K562 (cell line): ENCODE measurements around the gene FBXO11. TPM values are rescaled to one million over a fixed set of nuclear protein-coding genes. Genes with fewer than 3 reads are reported as not detected.
A peak's percentile ranks its signal among the peaks of the same experiment; 100 is the strongest.

Experiments used
- AFF4 ChIP-seq: sonication (generic); formaldehyde crosslinking; IDR thresholded peaks from 2 replicates; pipeline ENCODE4 v1.8.0; 2023; ENCODE audit warnings: mild to moderate bottlenecking, missing genetic modification reagents
- CXXC5 ChIP-seq: fragments of 250-450 bp; sonication (Bioruptor Pico); IDR thresholded peaks from 2 replicates; pipeline ENCODE4 v1.8.0; 2022; ENCODE audit warnings: inconsistent platforms, mild to moderate bottlenecking, moderate library complexity
- DDX20 ChIP-seq: fragments of 450-650 bp; IDR thresholded peaks from 2 replicates; pipeline ENCODE4 v1.6.1; 2016; ENCODE audit warnings: missing genetic modification characterization, low read depth, mild to moderate bottlenecking, missing compliant biosample characterization, moderate library complexity
- EGR1 ChIP-seq: fragments of 450-650 bp; conservative IDR thresholded peaks from 2 replicates; pipeline ENCODE4 v1.6.1; 2017; ENCODE audit warnings: mild to moderate bottlenecking
- GTF2B ChIP-seq: IDR thresholded peaks from 2 replicates; pipeline ENCODE4 v1.6.1; 2011; ENCODE audit not compliant: insufficient read length; ENCODE audit errors: extremely low read depth
- HES1 ChIP-seq: fragments of 450-650 bp; IDR thresholded peaks from 2 replicates; pipeline ENCODE4 v1.6.1; 2016; ENCODE audit warnings: low read depth, mild to moderate bottlenecking, moderate library complexity
- HMBOX1 ChIP-seq: sonication (generic); IDR thresholded peaks from 2 replicates; pipeline ENCODE4 v1.6.1; 2016
- POLR2AphosphoS2 ChIP-seq: IDR thresholded peaks from 2 replicates; pipeline ENCODE4 v1.6.1; 2012; ENCODE audit warnings: low read length, improper control_type of control experiment
- POU5F1 ChIP-seq: fragments of 150-350 bp; IDR thresholded peaks from 2 replicates; pipeline ENCODE4 v1.6.1; 2014; ENCODE audit warnings: borderline replicate concordance, low read length, low read depth, mild to moderate bottlenecking; ENCODE audit not compliant: partially characterized antibody
- PREB ChIP-seq: sonication (generic); formaldehyde crosslinking; IDR thresholded peaks from 2 replicates; pipeline ENCODE4 v1.8.1; 2023; ENCODE audit warnings: mild to moderate bottlenecking, missing genetic modification reagents
- RFX1 ChIP-seq: fragments of 450-650 bp; IDR thresholded peaks from 2 replicates; pipeline ENCODE4 v1.6.1; 2016; ENCODE audit warnings: mild to moderate bottlenecking, moderate library complexity
- SMARCA5 ChIP-seq: fragments of 450-650 bp; IDR thresholded peaks from 2 replicates; pipeline ENCODE4 v1.6.1; 2016
- ZBTB17 ChIP-seq: fragments of 450-650 bp; formaldehyde crosslinking; IDR thresholded peaks from 2 replicates; pipeline ENCODE4 v1.4.0; 2020; ENCODE audit warnings: mild to moderate bottlenecking
- ZNF165 ChIP-seq: fragments of 250-450 bp; sonication (Bioruptor Pico); IDR thresholded peaks from 2 replicates; pipeline ENCODE4 v1.4.0; 2020; ENCODE audit warnings: borderline replicate concordance
- ZNF277 ChIP-seq: fragments of 250-450 bp; sonication (Bioruptor Pico); IDR thresholded peaks from 2 replicates; pipeline ENCODE4 v1.8.0; 2022; ENCODE audit warnings: inconsistent platforms, mild to moderate bottlenecking, moderate library complexity, borderline replicate concordance
- ZNF583 ChIP-seq: fragments of 250-450 bp; sonication (Bioruptor Pico); IDR thresholded peaks from 2 replicates; pipeline ENCODE4 v1.4.0; 2020
- ZNF717 ChIP-seq: fragments of 250-450 bp; sonication (Bioruptor Pico); IDR thresholded peaks from 2 replicates; pipeline ENCODE4 v1.5.0; 2021
- ZSCAN32 ChIP-seq: fragments of 450-650 bp; formaldehyde crosslinking; IDR thresholded peaks from 2 replicates; pipeline ENCODE4 v1.4.0; 2020; ENCODE audit warnings: mild to moderate bottlenecking, moderate library complexity
- polyA plus RNA-seq, 8 experiments: library from polyadenylated mRNA; depleted of rRNA in 4 of 8; stranded (reverse) in 5 of 8; unstranded in 3 of 8; fragments of >200 nt; fragmentation: Nextera tagmentation in 2 of 8; fragmentation: Illumina TruSeq in 1 of 8; extraction: Ambion mirVana in 2 of 8; extraction: Trizol in 1 of 8; gene quantifications; 2 replicates each; pipeline versions ENCODE4 v1.2.1 to v1.2.3, GENCODE V29; 2011 to 2014; ENCODE audit warnings: inconsistent platforms in 1 of 8, missing spikeins in 1 of 8
- total RNA-seq, 7 experiments: library from RNA; depleted of rRNA in 6 of 7; stranded (reverse); fragments of >200 nt in 6 of 7; fragmentation: Illumina TruSeq in 2 of 7; extraction: Trizol in 2 of 7; gene quantifications; 2 replicates each; pipeline versions ENCODE4 v1.2.1 to v1.2.3, GENCODE V29; 2011 to 2021; ENCODE audit warnings: low replicate concordance in 1 of 7

Gene FBXO11
- total and polyA plus RNA-seq, 9 of the 15 experiments (the other 6 are each of a cell fraction or from before 2014, with no cell fraction given), result 8.8 to 44.5 (median 24.1) TPM

GRCh38 chr2:47906157-47907038, at the start of gene FBXO11 (continued):
- peak; percentile 37 for TF ChIP-seq AFF4 (CRISPR knock-in tag)
- TF ChIP-seq GTF2B, result no peak
- TF ChIP-seq ZSCAN32 (CRISPR knock-in tag), result no peak
- TF ChIP-seq EGR1, result peak; percentile 85
- no peak; the same call in 1 of the 2 replicates for TF ChIP-seq RFX1
- no peak for TF ChIP-seq DDX20 (tag)
- peak; percentile 45; the same call in 1 of the 2 replicates for TF ChIP-seq ZBTB17
- no peak; the same call in 1 of the 2 replicates for TF ChIP-seq HMBOX1
- no peak for TF ChIP-seq POLR2AphosphoS2
- TF ChIP-seq SMARCA5, result no peak
- no peak for TF ChIP-seq PREB (CRISPR knock-in tag)
- no peak for TF ChIP-seq HES1
- no peak for TF ChIP-seq POU5F1
- 0 out of 2 replicates have a peak, but pooled peaks have one; percentile 21 for TF ChIP-seq ZNF583 (CRISPR knock-in tag)
- no peak for TF ChIP-seq ZNF277
- TF ChIP-seq CXXC5 (CRISPR knock-in tag), result peak; percentile 78
- no peak for TF ChIP-seq ZNF165 (CRISPR knock-in tag)
- TF ChIP-seq ZNF717 (CRISPR knock-in tag), result no peak
